GM23338 (cell line): ENCODE data around the gene RELN. TPM values are rescaled to one million over a fixed set of nuclear protein-coding genes. Genes with fewer than 3 reads are reported as not detected.

Source experiments
- ATAC-seq: fragments of 200-7000 bp; cut with Tn5 transposase; 3 replicates; pipeline ENCODE4 v1.9.1; 2020
- DNase-seq: peaks from one replicate; pipeline ENCODE4 v3.0.0-alpha.2; 2015; ENCODE audit warnings: low spot score
- H2AFZ ChIP-seq: fragments of 200-600 bp; sonication (generic); 2 replicates; pipeline ENCODE4 v1.8.0; 2016; ENCODE audit warnings: antibody characterized with exemption, mild to moderate bottlenecking, moderate library complexity
- H3F3A ChIP-seq: fragments of 200-600 bp; sonication (generic); replicated peaks from 2 replicates; pipeline ENCODE4 v1.8.0; 2017; ENCODE audit warnings: antibody characterized with exemption, mixed run types, low read depth
- H3K27ac ChIP-seq: fragments of 200-600 bp; sonication (generic); 2 replicates; pipeline ENCODE4 v1.6.1; 2016; ENCODE audit warnings: low read depth
- H3K27me3 ChIP-seq: fragments of 200-600 bp; sonication (generic); 2 replicates; pipeline ENCODE4 v1.8.0; 2016; ENCODE audit warnings: mild to moderate bottlenecking, mixed run types, moderate library complexity; ENCODE audit not compliant: insufficient read depth
- H3K36me3 ChIP-seq: fragments of 200-600 bp; sonication (generic); 2 replicates; pipeline ENCODE4 v1.8.0; 2016; ENCODE audit warnings: mild to moderate bottlenecking; ENCODE audit not compliant: insufficient read depth
- H3K4me1 ChIP-seq: fragments of 200-600 bp; sonication (generic); 2 replicates; pipeline ENCODE4 v1.8.0; 2016; ENCODE audit warnings: mild to moderate bottlenecking, moderate library complexity; ENCODE audit not compliant: insufficient read depth
- H3K4me2 ChIP-seq: fragments of 200-600 bp; sonication (generic); 2 replicates; pipeline ENCODE4 v1.7.1; 2017; ENCODE audit warnings: mixed run types
- H3K4me3 ChIP-seq: fragments of 200-600 bp; sonication (generic); 2 replicates; pipeline ENCODE4 v1.6.1; 2016; ENCODE audit warnings: mixed run types
- H3K79me2 ChIP-seq: fragments of 200-600 bp; sonication (generic); replicated peaks from 2 replicates; pipeline ENCODE4 v1.8.0; 2017; ENCODE audit warnings: mild to moderate bottlenecking; ENCODE audit not compliant: insufficient read depth
- H3K9me2 ChIP-seq: fragments of 200-600 bp; sonication (generic); 2 replicates; pipeline ENCODE4 v1.8.0; 2017; ENCODE audit not compliant: insufficient read depth
- H4K20me1 ChIP-seq: fragments of 200-600 bp; sonication (generic); replicated peaks from 2 replicates; pipeline ENCODE4 v1.8.0; 2017; ENCODE audit warnings: mild to moderate bottlenecking; ENCODE audit not compliant: insufficient read depth
- H3K27ac Mint-ChIP-seq: 2 replicates; pipeline ENCODE4 v1.8.0; 2020; ENCODE audit warnings: inconsistent platforms, mild to moderate bottlenecking, moderate library complexity, mixed read lengths
- H3K27me3 Mint-ChIP-seq: 3 replicates; pipeline ENCODE4 v1.8.0; 2022; ENCODE audit warnings: low read depth, mild to moderate bottlenecking, moderate library complexity, mixed read lengths, inconsistent platforms; ENCODE audit not compliant: insufficient read depth, poor library complexity
- H3K36me3 Mint-ChIP-seq: 3 replicates; pipeline ENCODE4 v1.8.0; 2021; ENCODE audit warnings: low read depth, mild to moderate bottlenecking, inconsistent platforms, moderate library complexity, mixed read lengths
- H3K4me1 Mint-ChIP-seq: 3 replicates; pipeline ENCODE4 v1.8.0; 2020; ENCODE audit warnings: mild to moderate bottlenecking, inconsistent platforms, mixed read lengths
- H3K4me3 Mint-ChIP-seq: 3 replicates; pipeline ENCODE4 v1.8.0; 2021; ENCODE audit warnings: moderate library complexity, mild to moderate bottlenecking, inconsistent platforms, mixed read lengths
- H3K9me3 Mint-ChIP-seq: 3 replicates; pipeline ENCODE4 v1.8.0; 2020; ENCODE audit warnings: moderate library complexity, mild to moderate bottlenecking, inconsistent platforms, mixed read lengths
- CREB1 ChIP-seq: fragments of 250-450 bp; sonication (Bioruptor Pico); IDR thresholded peaks from 2 replicates; pipeline ENCODE4 v1.5.0; 2020; ENCODE audit warnings: low read depth, mild to moderate bottlenecking, moderate library complexity
- EZH2phosphoT487 ChIP-seq: fragments of 200-600 bp; sonication (generic); IDR thresholded peaks from one replicate; pipeline ENCODE4 v1.8.1; 2018; ENCODE audit warnings: antibody characterized with exemption; ENCODE audit not compliant: unreplicated experiment
- JUNB ChIP-seq: IDR thresholded peaks from one replicate; pipeline ENCODE4 v1.6.1; 2016; ENCODE audit warnings: antibody characterized with exemption; ENCODE audit not compliant: unreplicated experiment
- POLR2AphosphoS5 ChIP-seq: IDR thresholded peaks from 2 replicates; pipeline ENCODE4 v1.6.1; 2016; ENCODE audit warnings: antibody characterized with exemption, low read depth
- STAT1 ChIP-seq: IDR thresholded peaks from one replicate; pipeline ENCODE4 v1.6.1; 2016; ENCODE audit warnings: antibody characterized with exemption; ENCODE audit not compliant: unreplicated experiment
- ZNF331 ChIP-seq: fragments of 250-450 bp; sonication (Bioruptor Pico); IDR thresholded peaks from 2 replicates; pipeline ENCODE4 v1.5.0; 2020; ENCODE audit warnings: low read depth, mild to moderate bottlenecking, moderate library complexity
- ZNF462 ChIP-seq: fragments of 250-450 bp; sonication (Bioruptor Pico); IDR thresholded peaks from 2 replicates; pipeline ENCODE4 v1.5.0; 2020; ENCODE audit warnings: mild to moderate bottlenecking, moderate library complexity
- polyA plus RNA-seq: library from polyadenylated mRNA; unstranded; fragments of >200 nt; fragmentation: Nextera tagmentation; extraction: Ambion mirVana; gene quantifications from 2 replicates; pipeline ENCODE4 v1.2.1, GENCODE V29; 2016
- total RNA-seq: library from RNA; depleted of rRNA; stranded (reverse); fragments of >200 nt; shearing (Covaris generic); gene quantifications from 2 replicates; pipeline ENCODE4 v1.2.3, GENCODE V29; 2014
- TF ChIP-seq, protein P1 (sequence below): IDR thresholded peaks from 2 replicates; pipeline ENCODE4 v1.6.1; 2016; ENCODE audit warnings: antibody characterized with exemption
- TF ChIP-seq, protein P2 (sequence below): IDR thresholded peaks from one replicate; pipeline ENCODE4 v1.6.1; 2018; ENCODE audit warnings: antibody characterized with exemption; ENCODE audit not compliant: unreplicated experiment

RELN gene
- total and polyA plus RNA-seq, 2 experiments from 2014 or later: 0.10 to 0.76 TPM

GRCh38 chr7:103996639-103997038 lies 7.2 kb upstream of the RELN start:
- Mint-ChIP-seq H3K4me3 (no peak overlapping the region), H3K27me3 (peaks cover 4% of the 10 kb centered on the region), H3K36me3 (no peaks in the 10 kb centered on the region), H3K27ac (no peak overlapping the region), H3K4me1 (peaks cover 3% of the 10 kb centered on the region; the same call in 2 of the 3 replicates), H3K9me3 (no peaks in the 10 kb centered on the region; the same call in 2 of the 3 replicates)
- Histone ChIP-seq H3K79me2 (no peaks in the 10 kb centered on the region), H3K4me3 (no peak overlapping the region), H3K27ac (no peak overlapping the region), H3K9me2 (no peaks in the 10 kb centered on the region), H3F3A (no peaks in the 10 kb centered on the region), H3K4me1 (peaks cover 4% of the 10 kb centered on the region; the same call in 1 of the 2 replicates), H4K20me1 (no peaks in the 10 kb centered on the region), H3K36me3 (no peaks in the 10 kb centered on the region), H3K27me3 (peaks cover 16% of the 10 kb centered on the region), H2AFZ (no peak overlapping the region), H3K4me2 (no peak overlapping the region)
- no peak for ATAC-seq
- TF ChIP-seq, protein P1, sequence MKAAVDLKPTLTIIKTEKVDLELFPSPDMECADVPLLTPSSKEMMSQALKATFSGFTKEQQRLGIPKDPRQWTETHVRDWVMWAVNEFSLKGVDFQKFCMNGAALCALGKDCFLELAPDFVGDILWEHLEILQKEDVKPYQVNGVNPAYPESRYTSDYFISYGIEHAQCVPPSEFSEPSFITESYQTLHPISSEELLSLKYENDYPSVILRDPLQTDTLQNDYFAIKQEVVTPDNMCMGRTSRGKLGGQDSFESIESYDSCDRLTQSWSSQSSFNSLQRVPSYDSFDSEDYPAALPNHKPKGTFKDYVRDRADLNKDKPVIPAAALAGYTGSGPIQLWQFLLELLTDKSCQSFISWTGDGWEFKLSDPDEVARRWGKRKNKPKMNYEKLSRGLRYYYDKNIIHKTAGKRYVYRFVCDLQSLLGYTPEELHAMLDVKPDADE: no peak
- no peak for TF ChIP-seq ZNF331 (CRISPR knock-in tag)
- no peak for DNase-seq

DNA sequence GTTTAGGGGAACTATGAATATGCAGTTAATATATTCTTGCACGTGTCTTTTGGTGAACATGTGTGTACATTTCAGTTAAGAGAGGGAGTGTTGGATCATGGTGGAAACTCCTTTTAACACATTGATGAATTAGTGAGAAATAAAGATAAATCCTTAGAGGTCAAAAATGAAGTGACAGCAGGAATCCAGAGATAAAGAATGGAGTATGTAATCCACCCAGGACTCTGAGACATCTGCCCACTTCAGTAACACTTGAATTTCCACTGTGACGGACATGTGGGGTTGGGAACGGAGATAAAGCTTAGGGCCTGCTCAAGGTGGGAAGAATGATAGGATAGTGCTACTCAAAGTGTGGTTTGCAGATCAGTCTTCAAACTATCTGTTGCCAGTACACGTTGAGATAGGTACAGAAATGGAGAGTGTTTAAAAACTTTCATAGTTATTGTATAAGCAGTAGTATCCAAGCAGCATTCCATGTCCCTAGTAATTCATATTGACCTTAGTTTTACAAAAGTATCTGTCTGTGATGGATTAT lies 6.6 kb upstream of the RELN start:
- Mint-ChIP-seq H3K27me3 (peaks cover 8% of the 10 kb centered on the region), H3K9me3 (no peaks in the 10 kb centered on the region; the same call in 2 of the 3 replicates), H3K4me3 (no peak overlapping the region), H3K4me1 (peaks cover 3% of the 10 kb centered on the region; the same call in 2 of the 3 replicates), H3K27ac (no peak overlapping the region), H3K36me3 (no peaks in the 10 kb centered on the region)
- no peak for ATAC-seq
- H3K79me2 ChIP-seq: no peaks in the 10 kb centered on the region
- H2AFZ ChIP-seq: no peak overlapping the region
- no peak for DNase-seq
- H3K4me3 ChIP-seq: no peak overlapping the region
- H3K27ac ChIP-seq: no peak overlapping the region
- no peaks in the 10 kb centered on the region for H4K20me1 ChIP-seq
- peaks cover 4% of the 10 kb centered on the region; the same call in 1 of the 2 replicates for H3K4me1 ChIP-seq
- H3K27me3 ChIP-seq: peaks cover 21% of the 10 kb centered on the region
- no peaks in the 10 kb centered on the region for H3K36me3 ChIP-seq
- H3K4me2 ChIP-seq: no peak overlapping the region
- H3F3A ChIP-seq: no peaks in the 10 kb centered on the region
- H3K9me2 ChIP-seq: no peaks in the 10 kb centered on the region
- TF ChIP-seq EZH2phosphoT487 (no peak), ZNF462 (CRISPR knock-in tag) (no peak), CREB1 (no peak), JUNB (no peak), POLR2AphosphoS5 (no peak), ZNF331 (CRISPR knock-in tag) (no peak), STAT1 (no peak)
- TF ChIP-seq, protein P1: no peak
- TF ChIP-seq, protein P2, sequence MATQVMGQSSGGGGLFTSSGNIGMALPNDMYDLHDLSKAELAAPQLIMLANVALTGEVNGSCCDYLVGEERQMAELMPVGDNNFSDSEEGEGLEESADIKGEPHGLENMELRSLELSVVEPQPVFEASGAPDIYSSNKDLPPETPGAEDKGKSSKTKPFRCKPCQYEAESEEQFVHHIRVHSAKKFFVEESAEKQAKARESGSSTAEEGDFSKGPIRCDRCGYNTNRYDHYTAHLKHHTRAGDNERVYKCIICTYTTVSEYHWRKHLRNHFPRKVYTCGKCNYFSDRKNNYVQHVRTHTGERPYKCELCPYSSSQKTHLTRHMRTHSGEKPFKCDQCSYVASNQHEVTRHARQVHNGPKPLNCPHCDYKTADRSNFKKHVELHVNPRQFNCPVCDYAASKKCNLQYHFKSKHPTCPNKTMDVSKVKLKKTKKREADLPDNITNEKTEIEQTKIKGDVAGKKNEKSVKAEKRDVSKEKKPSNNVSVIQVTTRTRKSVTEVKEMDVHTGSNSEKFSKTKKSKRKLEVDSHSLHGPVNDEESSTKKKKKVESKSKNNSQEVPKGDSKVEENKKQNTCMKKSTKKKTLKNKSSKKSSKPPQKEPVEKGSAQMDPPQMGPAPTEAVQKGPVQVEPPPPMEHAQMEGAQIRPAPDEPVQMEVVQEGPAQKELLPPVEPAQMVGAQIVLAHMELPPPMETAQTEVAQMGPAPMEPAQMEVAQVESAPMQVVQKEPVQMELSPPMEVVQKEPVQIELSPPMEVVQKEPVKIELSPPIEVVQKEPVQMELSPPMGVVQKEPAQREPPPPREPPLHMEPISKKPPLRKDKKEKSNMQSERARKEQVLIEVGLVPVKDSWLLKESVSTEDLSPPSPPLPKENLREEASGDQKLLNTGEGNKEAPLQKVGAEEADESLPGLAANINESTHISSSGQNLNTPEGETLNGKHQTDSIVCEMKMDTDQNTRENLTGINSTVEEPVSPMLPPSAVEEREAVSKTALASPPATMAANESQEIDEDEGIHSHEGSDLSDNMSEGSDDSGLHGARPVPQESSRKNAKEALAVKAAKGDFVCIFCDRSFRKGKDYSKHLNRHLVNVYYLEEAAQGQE: no peak
